Tibial nerve (tissue), 4 donors: ENCODE data around the gene MCU. TPM values are rescaled to one million over a fixed set of nuclear protein-coding genes. Genes with fewer than 3 reads are reported as not detected.
A peak's percentile ranks its signal among the peaks of the same experiment; 100 is the strongest.

Source experiments
- DNase-seq, 2 donors: peaks; one replicate each; pipeline ENCODE4 v3.0.0-alpha.2; 2019; ENCODE audit warnings: low spot score in 2 of 2
- H3K27ac ChIP-seq, 4 donors: fragments of 200-600 bp; sonication (generic) in 3 of 4; one replicate each; pipeline ENCODE4 v1.5.1; 2017 to 2019; ENCODE audit warnings: mild to moderate bottlenecking in 1 of 4
- H3K27me3 ChIP-seq, 2 donors: fragments of 200-600 bp; sonication (generic) in 1 of 2; one replicate each; pipeline versions ENCODE4 v1.5.1 to v1.6.0; 2017 to 2019
- H3K36me3 ChIP-seq, 3 donors: fragments of 200-600 bp; sonication (generic); one replicate each; pipeline ENCODE4 v1.5.1; 2018 to 2019
- H3K4me1 ChIP-seq, 4 donors: fragments of 200-600 bp; sonication (generic) in 3 of 4; one replicate each; pipeline ENCODE4 v1.5.1; 2017 to 2019
- H3K4me3 ChIP-seq, 4 donors: fragments of 200-600 bp; sonication (generic) in 3 of 4; one replicate each; pipeline ENCODE4 v1.5.1; 2017 to 2019; ENCODE audit warnings: mild to moderate bottlenecking in 1 of 4, moderate library complexity in 1 of 4
- H3K9me3 ChIP-seq, 4 donors: fragments of 200-600 bp; sonication (generic) in 3 of 4; one replicate each; pipeline ENCODE4 v1.5.1; 2017 to 2019
- EP300 ChIP-seq, 2 donors: sonication (generic); formaldehyde crosslinking; IDR thresholded peaks; one replicate each; pipeline ENCODE4 v1.6.1; 2017; ENCODE audit warnings: antibody characterized with exemption in 2 of 2, mild to moderate bottlenecking in 1 of 2
- POLR2A ChIP-seq, 2 donors: fragments of 450-650 bp; IDR thresholded peaks; one replicate each; pipeline ENCODE4 v1.6.1; 2017; ENCODE audit warnings: antibody characterized with exemption in 2 of 2, mild to moderate bottlenecking in 2 of 2, moderate library complexity in 2 of 2
- WGBS, 2 donors: methylation state at CpG; one replicate each; pipeline ENCODE4 v1.1.5; 2018; 5-methylcytosine and 5-hydroxymethylcytosine counted together
- total RNA-seq, 4 donors: library from RNA; depleted of rRNA; stranded (reverse); fragments of >200 nt; gene quantifications; one replicate each; pipeline ENCODE4 v1.1.0, GENCODE V29; 2016
- TF ChIP-seq, protein P1 (sequence below), 5 experiments: fragments of 200-600 bp in 3 of 5; fragments of 450-650 bp in 2 of 5; sonication (generic) in 3 of 5; IDR thresholded peaks; one replicate each; pipeline ENCODE4 v1.5.1; 2016 to 2019; ENCODE audit warnings: antibody characterized with exemption in 5 of 5, mild to moderate bottlenecking in 3 of 5, moderate library complexity in 2 of 5

MCU gene
- total RNA-seq, 4 donors from 2014 or later, result 6.7 to 16.4 (median 14.2) TPM

DNA sequence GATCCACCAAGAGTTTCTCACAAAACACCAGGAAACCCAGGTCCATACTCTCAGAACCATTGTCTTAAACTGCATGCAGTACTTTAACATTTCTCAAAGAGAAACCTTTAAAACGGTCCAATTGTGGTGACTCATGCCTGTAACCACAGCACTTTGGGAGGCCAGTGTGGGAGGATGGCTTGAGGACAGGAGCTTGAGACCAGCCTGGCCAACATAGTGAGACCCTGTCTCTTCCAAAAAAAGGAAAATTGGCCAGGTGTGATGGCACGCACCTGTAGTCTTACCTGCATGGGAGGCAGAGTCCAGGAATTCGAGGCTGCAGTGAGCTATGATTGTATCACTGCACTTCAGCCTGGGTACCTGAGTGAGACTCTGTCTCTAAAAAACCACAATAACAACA is 104.1 kb downstream of the MCU start:
- no peak overlapping the region for H3K4me3 ChIP-seq
- WGBS, 2 donors, result 79 to 82% methylated on average over 3 of the region's 3 CpGs

DNA sequence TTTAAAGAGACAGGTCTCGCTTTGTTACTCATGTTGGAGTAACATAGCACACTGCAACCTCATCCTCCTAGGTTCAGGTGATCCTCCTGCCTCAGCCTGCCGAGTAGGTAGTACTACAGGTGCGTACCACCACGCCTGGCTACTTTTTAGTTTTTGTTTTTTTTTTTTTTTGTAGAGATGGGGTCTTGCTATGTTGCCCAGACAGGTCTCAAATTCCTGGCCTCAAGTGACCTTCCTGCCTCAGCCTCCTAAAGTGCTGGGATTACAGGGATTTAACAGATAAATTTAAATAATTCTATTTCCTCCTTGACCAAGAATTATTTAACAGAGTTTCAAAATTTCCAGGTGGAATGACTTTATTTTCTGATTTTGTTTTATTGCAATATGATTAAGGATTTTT is 104.6 kb downstream of the MCU start:
- H3K27ac ChIP-seq, result no peak overlapping the region
- no peaks in the 10 kb centered on the region for H3K36me3 ChIP-seq
- DNase-seq, result no peak
- 94 to 97% methylated on average over 4 of the region's 4 CpGs for WGBS, 2 donors
- peaks cover 0 to 5% (median 0%) of the 10 kb centered on the region in 4 donors for H3K4me1 ChIP-seq
- H3K4me3 ChIP-seq, result no peak overlapping the region
- TF ChIP-seq EP300 (IDR thresholded peaks at IDR 0.05), result no peak
- TF ChIP-seq, protein P1, sequence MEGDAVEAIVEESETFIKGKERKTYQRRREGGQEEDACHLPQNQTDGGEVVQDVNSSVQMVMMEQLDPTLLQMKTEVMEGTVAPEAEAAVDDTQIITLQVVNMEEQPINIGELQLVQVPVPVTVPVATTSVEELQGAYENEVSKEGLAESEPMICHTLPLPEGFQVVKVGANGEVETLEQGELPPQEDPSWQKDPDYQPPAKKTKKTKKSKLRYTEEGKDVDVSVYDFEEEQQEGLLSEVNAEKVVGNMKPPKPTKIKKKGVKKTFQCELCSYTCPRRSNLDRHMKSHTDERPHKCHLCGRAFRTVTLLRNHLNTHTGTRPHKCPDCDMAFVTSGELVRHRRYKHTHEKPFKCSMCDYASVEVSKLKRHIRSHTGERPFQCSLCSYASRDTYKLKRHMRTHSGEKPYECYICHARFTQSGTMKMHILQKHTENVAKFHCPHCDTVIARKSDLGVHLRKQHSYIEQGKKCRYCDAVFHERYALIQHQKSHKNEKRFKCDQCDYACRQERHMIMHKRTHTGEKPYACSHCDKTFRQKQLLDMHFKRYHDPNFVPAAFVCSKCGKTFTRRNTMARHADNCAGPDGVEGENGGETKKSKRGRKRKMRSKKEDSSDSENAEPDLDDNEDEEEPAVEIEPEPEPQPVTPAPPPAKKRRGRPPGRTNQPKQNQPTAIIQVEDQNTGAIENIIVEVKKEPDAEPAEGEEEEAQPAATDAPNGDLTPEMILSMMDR (IDR thresholded peaks at IDR 0.05), result no peak
- no peak for TF ChIP-seq POLR2A (IDR thresholded peaks at IDR 0.05)
- H3K27me3 ChIP-seq, result no peaks in the 10 kb centered on the region
- no peaks in the 10 kb centered on the region for H3K9me3 ChIP-seq

More for the DNA sequence above, 104.1 kb downstream of the MCU start:
- H3K4me1 ChIP-seq, result peaks cover 0 to 10% (median 0%) of the 10 kb centered on the region in 4 donors
- H3K9me3 ChIP-seq, result no peaks in the 10 kb centered on the region
- TF ChIP-seq EP300 (IDR thresholded peaks at IDR 0.05) (no peak), POLR2A (IDR thresholded peaks at IDR 0.05) (no peak)
- TF ChIP-seq, protein P1 (IDR thresholded peaks at IDR 0.05), result no peak
- no peak for DNase-seq
- H3K36me3 ChIP-seq, result no peaks in the 10 kb centered on the region
- no peaks in the 10 kb centered on the region for H3K27me3 ChIP-seq
- H3K27ac ChIP-seq, result no peak overlapping the region

DNA sequence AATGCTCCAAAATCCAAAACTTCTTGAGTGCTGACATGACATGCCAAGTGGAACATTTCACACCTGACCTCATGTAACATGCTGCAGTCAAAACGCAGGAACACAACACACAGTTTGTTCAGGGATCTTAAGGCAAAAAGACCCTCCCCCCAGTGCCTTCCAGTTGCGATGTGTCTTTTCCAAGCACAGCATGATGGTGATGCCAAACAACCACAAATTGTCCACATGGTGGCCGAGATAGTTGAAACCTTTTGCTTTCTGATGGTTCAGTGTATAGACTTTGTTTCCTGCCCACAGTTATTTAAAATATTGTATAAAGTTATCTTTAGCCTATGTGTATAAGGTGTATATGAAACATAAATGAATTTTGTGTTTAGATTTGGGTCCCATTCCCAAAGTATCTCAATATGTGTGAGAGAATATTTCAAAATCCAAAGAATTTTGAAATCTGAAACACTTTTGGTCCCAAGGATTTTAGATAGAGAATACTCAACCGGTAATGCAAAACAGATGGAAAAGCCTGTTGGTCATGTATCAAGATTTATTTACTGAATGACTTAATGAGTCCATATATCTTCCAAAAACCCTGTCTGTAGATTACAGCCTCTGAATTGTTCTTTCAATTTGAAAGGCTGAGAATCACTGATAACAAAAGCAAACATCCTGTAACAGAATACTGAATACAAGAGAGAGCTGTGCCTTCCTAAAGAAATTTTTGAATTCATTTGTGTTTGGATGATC is 108.2 kb downstream of the MCU start:
- 62% methylated on average over 4 of the region's 4 CpGs for WGBS, 2 donors
- Histone ChIP-seq H3K27me3 (no peaks in the 10 kb centered on the region), H3K9me3 (no peaks in the 10 kb centered on the region), H3K27ac (peak overlapping the region in 1 of 4 donors; percentile 35), H3K4me1 (peaks cover 0 to 14% (median 0%) of the 10 kb centered on the region in 4 donors), H3K4me3 (no peak overlapping the region), H3K36me3 (no peaks in the 10 kb centered on the region)
- no peak for DNase-seq
- TF ChIP-seq, protein P1 (IDR thresholded peaks at IDR 0.05), result no peak
- no peak for TF ChIP-seq POLR2A (IDR thresholded peaks at IDR 0.05)
- no peak for TF ChIP-seq EP300 (IDR thresholded peaks at IDR 0.05)

DNA sequence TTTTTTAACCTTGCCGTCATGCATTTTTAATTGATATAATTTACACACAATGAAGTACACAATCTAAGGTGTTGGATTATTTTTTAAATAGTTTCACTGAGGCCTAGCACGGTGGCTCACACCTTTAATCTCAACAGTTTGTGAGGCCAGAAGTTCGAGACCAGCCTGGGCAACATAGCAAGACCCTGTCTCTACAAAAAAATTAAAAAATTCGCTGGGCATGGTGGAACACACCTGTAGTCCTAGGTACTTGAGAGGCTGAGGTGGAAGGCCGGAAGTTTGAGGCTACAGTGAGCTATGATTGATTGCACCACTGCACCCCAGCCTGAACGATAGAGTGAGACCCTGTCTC is 108.8 kb downstream of the MCU start:
- 85 to 86% methylated on average over 6 of the region's 6 CpGs for WGBS, 2 donors
- no peak for TF ChIP-seq POLR2A (IDR thresholded peaks at IDR 0.05)
- TF ChIP-seq, protein P1 (IDR thresholded peaks at IDR 0.05), result no peak
- TF ChIP-seq EP300 (IDR thresholded peaks at IDR 0.05), result no peak

DNA sequence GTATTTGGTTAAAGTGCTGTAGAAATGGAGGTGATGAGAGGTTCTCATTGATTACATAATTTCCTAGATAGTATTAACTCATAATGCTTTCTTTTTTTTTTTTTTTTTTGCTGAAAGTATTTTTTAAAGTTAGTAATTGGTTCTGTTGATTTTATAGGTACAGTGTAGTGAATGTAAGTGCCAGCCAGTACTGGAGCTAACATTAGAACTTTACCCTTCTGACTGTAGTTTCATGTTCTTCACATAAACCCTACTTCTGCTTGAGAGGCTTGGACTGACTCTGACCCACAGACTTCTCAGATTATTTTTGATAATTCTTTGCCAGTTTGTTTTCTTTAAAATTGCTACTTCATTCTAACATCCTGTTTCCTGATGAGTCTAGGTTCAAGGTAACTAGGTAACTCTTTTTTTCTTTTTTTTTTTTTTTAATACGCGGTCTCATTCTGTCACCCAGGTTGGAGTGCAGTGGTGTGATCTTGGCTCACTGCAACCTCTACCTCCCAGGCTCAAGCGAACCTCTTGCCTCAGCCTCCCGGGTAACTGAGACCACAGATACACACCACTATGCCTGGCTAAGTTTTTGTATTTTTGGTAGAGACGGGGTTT is 109.4 kb downstream of the MCU start:
- peaks cover 0 to 14% (median 0%) of the 10 kb centered on the region in 4 donors for H3K4me1 ChIP-seq
- 94 to 95% methylated on average over 5 of the region's 5 CpGs for WGBS, 2 donors
- no peak for TF ChIP-seq EP300 (IDR thresholded peaks at IDR 0.05)
- no peak for DNase-seq
- H3K27me3 ChIP-seq, result no peaks in the 10 kb centered on the region
- H3K4me3 ChIP-seq, result no peak overlapping the region
- no peaks in the 10 kb centered on the region for H3K9me3 ChIP-seq
- H3K36me3 ChIP-seq, result no peaks in the 10 kb centered on the region
- H3K27ac ChIP-seq, result no peak overlapping the region

More for the DNA sequence above, 108.8 kb downstream of the MCU start:
- no peak overlapping the region for H3K27ac ChIP-seq
- no peak overlapping the region for H3K4me3 ChIP-seq
- no peak for DNase-seq
- no peaks in the 10 kb centered on the region for H3K36me3 ChIP-seq
- H3K4me1 ChIP-seq, result peaks cover 0 to 14% (median 0%) of the 10 kb centered on the region in 4 donors
- H3K9me3 ChIP-seq, result no peaks in the 10 kb centered on the region
- no peaks in the 10 kb centered on the region for H3K27me3 ChIP-seq
